ENCODE measurements around the gene FANCM. TPM values are rescaled to one million over a fixed set of nuclear protein-coding genes. Genes with fewer than 3 reads are reported as not detected.

Gene FANCM
- total and polyA plus RNA-seq, 12 donors: 2.1 to 20.9 (median 6.0) TPM

DNA sequence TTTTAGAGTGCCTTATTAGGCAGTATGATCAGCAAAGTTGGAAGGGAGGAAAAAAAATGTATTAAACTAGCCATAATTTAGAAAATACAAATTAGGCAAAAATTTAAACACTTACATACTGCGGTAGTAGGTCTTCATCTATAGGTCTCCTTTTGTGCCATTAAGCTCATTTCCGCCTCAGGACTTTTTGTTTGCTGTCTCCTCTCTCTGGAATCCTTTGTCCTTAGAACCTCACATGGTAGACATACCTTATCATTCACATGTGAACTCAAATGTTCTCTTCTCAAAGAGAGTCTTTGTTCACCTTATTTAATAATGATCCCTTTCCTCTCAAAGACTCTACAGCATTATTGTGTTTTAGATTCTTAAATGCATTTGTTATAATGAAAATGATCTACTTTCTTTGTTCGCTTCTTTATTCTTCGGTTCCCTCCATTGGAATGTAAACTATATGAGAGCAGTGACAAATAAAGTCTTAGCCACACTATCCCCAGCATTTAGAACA lies 14.7 kb downstream of the FANCM start:
- no peaks in the 10 kb centered on the region for H3K36me3 ChIP-seq (replicated peaks in 1 of 2)
- intact Hi-C loops (cut with DNase I): no loop called here
- no peak overlapping the region for H3K4me3 ChIP-seq
- H3K27me3 ChIP-seq: no peaks in the 10 kb centered on the region
- no peak for DNase-seq
- TF ChIP-seq POLR2A (IDR thresholded peaks at IDR 0.05): no peak
- TF ChIP-seq, protein P1, sequence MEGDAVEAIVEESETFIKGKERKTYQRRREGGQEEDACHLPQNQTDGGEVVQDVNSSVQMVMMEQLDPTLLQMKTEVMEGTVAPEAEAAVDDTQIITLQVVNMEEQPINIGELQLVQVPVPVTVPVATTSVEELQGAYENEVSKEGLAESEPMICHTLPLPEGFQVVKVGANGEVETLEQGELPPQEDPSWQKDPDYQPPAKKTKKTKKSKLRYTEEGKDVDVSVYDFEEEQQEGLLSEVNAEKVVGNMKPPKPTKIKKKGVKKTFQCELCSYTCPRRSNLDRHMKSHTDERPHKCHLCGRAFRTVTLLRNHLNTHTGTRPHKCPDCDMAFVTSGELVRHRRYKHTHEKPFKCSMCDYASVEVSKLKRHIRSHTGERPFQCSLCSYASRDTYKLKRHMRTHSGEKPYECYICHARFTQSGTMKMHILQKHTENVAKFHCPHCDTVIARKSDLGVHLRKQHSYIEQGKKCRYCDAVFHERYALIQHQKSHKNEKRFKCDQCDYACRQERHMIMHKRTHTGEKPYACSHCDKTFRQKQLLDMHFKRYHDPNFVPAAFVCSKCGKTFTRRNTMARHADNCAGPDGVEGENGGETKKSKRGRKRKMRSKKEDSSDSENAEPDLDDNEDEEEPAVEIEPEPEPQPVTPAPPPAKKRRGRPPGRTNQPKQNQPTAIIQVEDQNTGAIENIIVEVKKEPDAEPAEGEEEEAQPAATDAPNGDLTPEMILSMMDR (IDR thresholded peaks at IDR 0.05): no peak
- no peaks in the 10 kb centered on the region for H3K4me1 ChIP-seq (replicated peaks in 1 of 2)
- no peak overlapping the region for H3K27ac ChIP-seq
- no peaks in the 10 kb centered on the region for H3K9me3 ChIP-seq (replicated peaks in 1 of 3)
- WGBS, 4 donors: 95 to 98% (median 96%) methylated on average over 4 of the region's 4 CpGs

DNA sequence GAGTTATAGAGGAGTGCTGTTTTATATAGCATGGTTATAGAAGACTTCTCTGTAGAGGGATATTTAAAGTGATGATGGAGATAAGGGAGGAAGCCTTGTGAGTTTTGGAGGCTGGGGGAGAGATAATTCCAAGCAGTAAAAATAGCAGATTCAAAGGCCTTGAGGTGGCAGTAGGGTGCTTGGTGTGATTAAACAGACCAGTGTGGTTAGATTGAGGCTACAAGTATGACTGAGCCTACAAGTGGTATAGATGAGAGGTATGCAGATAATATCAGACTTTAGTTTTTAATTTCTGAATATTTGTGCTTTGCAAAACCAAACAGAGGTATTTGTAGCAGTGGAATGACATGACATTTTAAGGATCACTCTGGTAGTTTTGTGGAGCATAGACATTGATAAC lies 20.3 kb downstream of the FANCM start:
- Histone ChIP-seq H3K4me3 (no peak overlapping the region), H3K36me3 (replicated peaks in 1 of 2) (no peaks in the 10 kb centered on the region), H3K9me3 (replicated peaks in 1 of 3) (no peaks in the 10 kb centered on the region), H3K27me3 (no peaks in the 10 kb centered on the region), H3K27ac (no peak overlapping the region), H3K4me1 (replicated peaks in 1 of 2) (no peaks in the 10 kb centered on the region)
- no peak for DNase-seq
- no peak for TF ChIP-seq POLR2A (IDR thresholded peaks at IDR 0.05)
- TF ChIP-seq, protein P1 (IDR thresholded peaks at IDR 0.05): no peak
- intact Hi-C loops (cut with DNase I): no loop called here

DNA sequence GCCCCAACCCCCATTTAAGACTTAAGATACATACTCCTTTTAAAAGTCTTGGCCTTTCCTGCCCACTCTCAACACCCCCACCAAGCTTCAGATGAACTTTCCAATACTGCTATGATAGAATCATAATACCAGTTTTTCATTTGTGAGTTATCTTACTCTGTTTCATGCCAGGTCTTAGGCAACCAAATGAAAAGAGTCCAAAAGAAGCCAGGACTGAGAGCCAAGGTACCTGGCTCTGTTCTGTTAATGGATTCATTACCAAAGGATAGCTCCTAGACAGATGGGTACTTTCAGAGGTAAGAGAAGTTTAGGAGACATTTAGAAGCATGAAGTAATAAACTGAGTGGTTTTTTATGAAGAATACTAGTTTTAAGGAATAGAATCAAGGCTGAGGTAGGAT lies 34.2 kb downstream of the FANCM start:
- Histone ChIP-seq H3K9me3 (replicated peaks in 1 of 3) (no peaks in the 10 kb centered on the region), H3K4me1 (replicated peaks in 1 of 2) (no peaks in the 10 kb centered on the region), H3K4me3 (no peak overlapping the region), H3K36me3 (replicated peaks in 1 of 2) (no peaks in the 10 kb centered on the region), H3K27ac (no peak overlapping the region), H3K27me3 (no peaks in the 10 kb centered on the region)
- no peak for DNase-seq
- intact Hi-C loops (cut with DNase I): no loop called here
- no peak for TF ChIP-seq POLR2A (IDR thresholded peaks at IDR 0.05)
- TF ChIP-seq, protein P1 (IDR thresholded peaks at IDR 0.05): no peak

DNA sequence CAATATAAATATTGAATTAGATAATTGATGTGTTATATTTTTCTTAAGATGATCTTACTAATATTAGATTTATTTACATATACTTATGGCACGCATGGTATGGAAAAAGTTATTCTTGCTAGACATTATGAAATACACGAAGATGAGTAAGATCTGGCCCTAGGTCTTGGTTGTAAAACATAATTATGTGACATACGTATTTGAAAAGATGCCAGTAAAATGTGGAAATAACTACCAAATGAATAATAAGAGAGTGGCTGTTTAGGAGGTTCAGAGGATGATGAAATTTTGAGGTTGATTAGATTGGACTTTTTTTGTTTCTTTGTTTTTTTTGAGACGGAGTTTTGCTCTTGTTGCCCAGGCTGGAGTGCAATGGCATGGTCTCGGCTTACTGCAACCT lies 41.3 kb downstream of the FANCM start:
- intact Hi-C loops (cut with DNase I): no loop called here
- no peak overlapping the region for H3K27ac ChIP-seq
- H3K4me3 ChIP-seq: no peak overlapping the region
- DNase-seq: no peak
- WGBS, 4 donors: 82 to 90% (median 85%) methylated on average over 5 of the region's 5 CpGs
- H3K9me3 ChIP-seq (replicated peaks in 1 of 3): no peaks in the 10 kb centered on the region
- H3K27me3 ChIP-seq: no peaks in the 10 kb centered on the region
- H3K36me3 ChIP-seq (replicated peaks in 1 of 2): no peaks in the 10 kb centered on the region
- TF ChIP-seq, protein P1 (IDR thresholded peaks at IDR 0.05): no peak
- no peak for TF ChIP-seq POLR2A (IDR thresholded peaks at IDR 0.05)
- no peaks in the 10 kb centered on the region for H3K4me1 ChIP-seq (replicated peaks in 1 of 2)
